Measurements from ENCODE around the gene ZFAND6.
"Not testable (repeated sequence)": the region's sequence is repeated elsewhere in the genome, so short reads cannot be mapped to it uniquely, and the experiment has no call there.

Gene ZFAND6

GRCh38 chr15:80099662-80100061 lies 40.2 kb downstream of the ZFAND6 start:
- DNase-seq = not testable (repeated sequence)

DNA sequence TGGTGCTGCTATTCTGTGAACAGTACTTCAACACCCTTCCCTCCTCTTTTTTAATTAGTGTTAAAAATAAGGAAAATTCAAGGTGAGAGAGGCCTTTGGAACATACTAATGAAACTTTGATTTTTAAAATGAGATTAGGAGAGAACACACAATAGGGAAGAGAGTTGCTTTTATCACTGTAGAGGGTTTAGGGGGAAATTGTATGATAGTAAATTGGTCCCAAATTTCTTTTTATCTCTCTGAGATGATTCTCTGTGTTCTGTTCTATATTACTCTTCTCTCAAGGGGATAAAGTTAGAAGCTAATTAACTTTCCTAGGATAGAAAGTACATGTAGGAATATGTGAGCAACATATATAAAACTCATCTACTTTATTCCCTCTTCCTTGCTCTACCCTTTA lies 40.8 kb downstream of the ZFAND6 start:
- no peak for DNase-seq

DNA sequence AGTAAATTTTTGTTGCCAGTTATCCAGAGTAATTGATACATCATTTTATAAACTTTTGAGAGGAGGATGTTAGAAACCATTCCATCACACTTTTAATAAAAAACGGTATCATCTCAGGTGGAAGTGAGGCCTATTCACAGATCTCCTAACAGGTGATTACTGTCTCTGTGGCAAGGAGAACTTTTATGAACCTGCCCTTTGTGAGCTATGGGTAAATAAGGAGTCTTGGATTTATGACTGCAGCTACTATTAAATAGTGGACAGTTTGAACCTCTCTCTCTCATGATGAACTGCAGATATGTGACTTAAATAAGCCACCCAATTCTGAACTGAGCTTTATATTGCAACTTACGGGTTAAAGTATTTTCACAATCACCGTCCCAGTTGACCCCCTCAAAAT lies 45.7 kb downstream of the ZFAND6 start:
- no peak for DNase-seq

GRCh38 chr15:80105595-80105994 lies 46.1 kb downstream of the ZFAND6 start:
- DNase-seq = no peak

DNA sequence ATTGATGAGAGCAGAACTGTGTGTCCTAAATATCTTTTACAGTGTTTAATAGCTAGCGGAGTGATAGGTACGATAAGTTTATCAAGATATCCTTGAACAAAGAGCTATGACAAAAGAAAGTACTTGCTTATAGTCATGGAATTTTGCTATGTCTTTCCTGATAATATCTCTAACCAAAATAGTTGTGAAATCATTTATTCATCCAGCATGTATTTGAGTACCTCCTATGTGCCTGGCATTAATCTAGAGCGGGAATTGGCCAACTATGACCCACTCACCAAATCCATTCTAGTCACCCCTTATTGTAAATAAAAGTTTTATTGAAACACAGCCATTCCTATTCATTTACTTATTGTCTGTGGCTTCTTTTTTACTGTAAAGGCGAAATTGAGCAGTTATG lies 46.6 kb downstream of the ZFAND6 start:
- no peak for DNase-seq

DNA sequence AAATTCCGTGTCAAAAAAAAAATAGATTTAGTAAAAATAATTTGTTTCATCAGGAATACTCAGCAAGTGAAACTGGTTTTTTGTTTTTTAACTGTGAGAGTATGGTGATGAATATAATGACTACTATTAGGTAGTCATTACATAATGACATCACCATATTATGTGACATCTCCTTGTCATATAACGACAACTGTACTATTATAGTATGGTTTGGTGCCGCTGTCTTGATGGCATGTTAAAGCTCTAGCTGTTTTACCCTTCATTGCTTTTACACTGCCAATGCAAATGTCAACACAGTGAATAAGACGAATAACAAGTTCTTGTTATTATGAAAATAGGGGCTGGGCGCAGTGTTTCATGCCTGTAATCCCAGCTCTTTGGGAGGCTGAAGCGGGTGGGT lies 47.7 kb downstream of the ZFAND6 start:
- no peak for DNase-seq

- DNase-seq = no peak
Measured at GRCh38 chr15:80107774-80108173, 48.3 kb downstream of the ZFAND6 start.

GRCh38 chr15:80109388-80109787 lies 49.9 kb downstream of the ZFAND6 start:
- no peak for DNase-seq

GRCh38 chr15:80110920-80111319 lies 51.4 kb downstream of the ZFAND6 start:
- DNase-seq = no peak

GRCh38 chr15:80114114-80114513 lies 54.6 kb downstream of the ZFAND6 start:
- DNase-seq = no peak

DNA sequence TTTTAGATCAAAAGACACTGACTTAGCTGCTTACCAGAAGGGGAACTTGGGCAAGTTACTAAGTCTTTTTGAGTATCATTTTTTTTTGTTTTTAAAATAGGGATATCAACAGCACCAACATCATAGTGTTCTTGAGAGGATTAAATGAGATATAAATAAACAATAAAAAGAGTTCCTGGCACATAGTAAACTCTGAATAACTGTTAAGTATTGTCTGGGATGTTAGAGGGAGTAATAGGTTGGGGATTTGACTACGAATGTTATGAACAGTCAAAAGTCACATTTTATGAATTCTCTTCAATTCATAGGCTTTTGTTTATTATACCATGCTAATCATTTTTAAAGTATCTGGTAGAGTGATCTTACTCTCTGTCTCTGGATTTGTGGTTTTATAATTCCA lies 55.5 kb downstream of the ZFAND6 start:
- no peak for DNase-seq

DNA sequence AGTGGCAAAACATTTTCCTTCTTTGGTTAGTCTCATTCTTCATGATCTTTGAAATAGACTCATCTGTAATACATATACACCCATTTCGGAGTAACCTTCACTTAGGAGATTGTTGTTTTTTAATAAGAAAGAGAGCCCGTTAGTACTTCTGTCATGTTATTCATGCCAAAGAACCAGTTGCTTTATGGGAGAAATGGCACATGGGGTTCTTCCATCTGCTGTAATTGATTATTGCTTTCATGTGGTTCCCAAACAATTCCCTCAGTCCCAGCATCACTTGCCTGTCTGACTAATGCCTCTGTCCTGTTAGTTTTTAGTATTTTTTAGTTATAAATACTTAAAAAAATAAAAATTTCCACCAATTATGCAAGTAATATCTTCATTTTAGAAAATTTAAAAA lies 59.5 kb downstream of the ZFAND6 start:
- peak in 1 of 2 experiments; percentile 29 for DNase-seq

DNA sequence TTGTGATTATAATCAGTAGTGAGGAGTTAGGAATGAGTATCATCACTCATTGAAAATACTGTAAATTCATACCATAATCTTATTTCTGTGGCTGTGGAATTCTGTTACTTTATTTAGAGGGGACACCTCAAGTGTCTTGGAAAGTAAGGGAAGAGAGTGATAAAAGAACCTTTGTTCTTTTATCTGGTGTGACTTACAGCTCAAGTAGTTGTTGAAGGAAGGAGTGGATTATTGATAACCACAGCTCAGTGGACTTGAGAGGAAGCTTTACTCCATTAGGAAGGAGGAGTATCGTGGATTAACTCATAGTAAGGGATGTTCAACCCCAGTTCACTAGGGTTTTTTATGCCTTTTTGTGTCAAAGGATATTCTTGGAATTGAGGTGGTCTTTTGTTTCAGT lies 61.2 kb downstream of the ZFAND6 start:
- no peak for DNase-seq

- no peak for DNase-seq
Measured at GRCh38 chr15:80121546-80121945, 62.1 kb downstream of the ZFAND6 start.

- no peak for DNase-seq
Measured at GRCh38 chr15:80123034-80123433, 63.6 kb downstream of the ZFAND6 start.

DNA sequence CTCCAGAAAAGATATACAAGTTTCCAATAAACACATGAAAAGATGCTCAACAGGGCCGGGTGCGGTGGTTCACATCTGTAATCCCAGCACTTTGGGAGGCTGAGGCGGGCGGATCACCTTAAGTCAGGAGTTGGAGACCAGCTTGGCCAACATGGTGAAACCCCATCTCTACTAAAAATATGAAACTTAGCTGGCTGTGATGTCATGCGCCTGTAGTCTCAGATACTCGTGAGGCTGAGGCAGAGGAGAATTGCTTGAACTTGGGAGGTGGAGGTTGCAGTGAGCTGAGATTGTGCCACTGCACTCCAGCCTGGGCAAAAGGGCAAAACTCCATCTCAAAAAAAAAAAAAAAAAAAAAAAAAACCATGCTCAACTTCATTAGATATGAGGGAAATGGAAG lies 67.8 kb downstream of the ZFAND6 start:
- DNase-seq = not testable (repeated sequence)

DNA sequence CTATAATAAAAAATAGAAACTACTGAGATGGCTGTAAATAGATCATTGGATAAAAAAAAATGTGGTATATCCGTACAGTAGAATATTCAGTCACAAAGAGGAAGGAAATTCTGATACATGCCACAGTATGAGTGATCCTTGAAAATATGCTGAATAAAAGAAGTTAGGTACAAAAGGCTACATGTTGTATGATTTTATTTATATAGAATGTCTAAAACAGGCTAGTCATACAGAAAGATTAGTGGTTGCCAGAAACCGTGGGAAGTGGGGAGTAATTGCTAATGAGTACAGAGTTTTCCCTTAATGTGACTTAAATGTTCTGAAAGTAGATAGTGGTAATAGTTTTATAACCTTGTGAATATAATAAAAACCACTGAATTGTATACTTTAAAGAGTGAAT lies 68.4 kb downstream of the ZFAND6 start:
- DNase-seq = no peak

DNA sequence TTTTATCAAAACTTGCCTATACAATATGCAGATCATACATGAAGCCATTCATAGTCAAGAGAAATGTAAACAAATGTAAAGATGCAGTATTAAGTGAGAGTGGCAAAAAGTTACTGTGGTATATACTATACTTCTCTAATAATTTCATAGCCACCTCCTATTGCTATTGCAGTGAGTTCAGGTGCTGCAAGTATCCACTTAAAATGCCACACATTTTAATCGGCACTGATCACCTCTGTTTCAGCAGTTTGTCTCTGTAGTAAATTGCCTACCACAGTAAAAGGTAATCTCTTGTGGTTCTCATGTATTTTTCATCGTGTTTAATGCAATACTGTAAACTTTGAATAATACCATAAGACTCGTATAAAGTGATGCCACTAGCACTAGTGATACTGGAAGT lies 72.9 kb downstream of the ZFAND6 start:
- no peak for DNase-seq

GRCh38 chr15:80136854-80137253 lies 77.4 kb downstream of the ZFAND6 start:
- DNase-seq = no peak

DNA sequence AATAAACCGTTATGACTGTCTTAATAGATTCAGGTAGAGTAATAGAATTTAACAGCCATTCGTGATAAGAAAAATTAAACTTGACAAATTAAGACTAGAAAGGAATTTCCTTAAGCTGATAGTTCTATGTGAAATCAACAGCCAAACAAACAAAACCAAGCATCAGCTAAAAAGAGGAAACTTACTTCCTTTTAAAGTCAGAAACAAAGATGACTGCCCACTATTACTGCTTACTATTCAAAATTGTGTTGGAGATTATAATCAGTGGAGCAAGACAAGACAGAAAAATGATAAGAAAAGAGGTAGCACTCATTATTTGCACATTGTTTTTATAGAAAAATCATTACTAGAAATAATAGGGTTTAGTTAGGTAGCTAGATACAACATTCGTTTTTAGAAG lies 79.5 kb downstream of the ZFAND6 start:
- no peak for DNase-seq

- DNase-seq = no peak
Measured at GRCh38 chr15:80140909-80141308, 81.4 kb downstream of the ZFAND6 start.

- DNase-seq = no peak
Measured at GRCh38 chr15:80141916-80142598, 82.6 kb downstream of the ZFAND6 start.

DNA sequence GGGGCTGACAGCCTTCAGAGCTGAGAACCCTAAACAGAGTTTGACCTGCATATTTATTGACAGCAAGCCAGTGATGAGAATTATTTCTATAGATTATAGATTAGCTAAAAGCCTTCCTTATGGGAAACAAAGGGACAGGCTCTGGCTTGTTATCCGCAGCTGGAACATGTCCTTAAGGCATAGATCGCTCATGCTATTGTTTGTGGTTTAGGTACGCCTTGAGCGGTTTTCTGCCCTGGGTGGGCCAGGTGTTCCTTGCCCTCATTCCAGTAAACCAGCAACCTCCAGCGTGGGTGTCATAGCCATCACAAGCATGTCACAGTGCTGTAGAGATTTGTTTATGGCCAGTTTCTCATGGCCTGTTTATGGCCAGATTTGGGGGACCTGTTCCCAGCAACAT lies 83.2 kb downstream of the ZFAND6 start:
- no peak for DNase-seq

GRCh38 chr15:80151148-80151547 lies 91.7 kb downstream of the ZFAND6 start:
- no peak for DNase-seq

DNA sequence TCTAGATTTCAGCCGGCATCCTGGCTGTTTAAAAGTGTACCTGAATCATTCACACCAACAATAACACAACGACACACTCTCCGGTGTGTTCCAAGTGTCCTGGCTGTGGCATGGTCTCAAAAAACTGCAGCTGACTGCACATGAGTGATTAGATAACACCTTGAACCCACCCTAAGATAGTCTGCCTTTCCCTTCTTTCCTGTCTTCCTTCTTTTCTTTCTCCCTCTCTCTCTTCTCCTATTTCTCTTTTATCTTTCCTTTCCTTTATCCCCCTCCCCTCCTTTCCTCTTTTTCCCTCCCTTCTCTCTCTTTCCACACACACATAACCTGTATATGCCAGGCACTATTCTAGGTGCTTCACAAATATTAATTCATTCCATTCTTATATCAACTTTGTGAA lies 92.1 kb downstream of the ZFAND6 start:
- no peak for DNase-seq

Measured in cerebellar nuclear complex (tissue), 1 donor.